Endothelial cell of umbilical vein (primary cell): ENCODE data around the gene DEFB124. TPM values are rescaled to one million over a fixed set of nuclear protein-coding genes. Genes with fewer than 3 reads are reported as not detected.

Experiments
- BruUV-seq: library from RNA; stranded (reverse); fragments of 400-500 nt; replicated peaks from 2 replicates; lab custom pipeline; 2021; lab: Mats Ljungman, UMichigan
- CTCF ChIA-PET: fragments of 300-600, 350-600 bp; sonication (Branson Sonifier 250); formaldehyde crosslinking; loops from one replicate; lab custom pipeline; 2021; ENCODE audit warnings: antibody characterized with exemption, inconsistent platforms; lab: Charles Lee
- POLR2A ChIA-PET: fragments of 300-600, 350-600 bp; sonication (Branson Sonifier 250); formaldehyde crosslinking; loops from one replicate; lab custom pipeline; 2021; ENCODE audit warnings: antibody characterized with exemption, inconsistent platforms; lab: Charles Lee
- DNase-seq: peaks from one replicate; pipeline ENCODE4 v3.0.0-alpha.2; 2011; ENCODE audit warnings: low read depth, low spot score
- FAIRE-seq: peaks from 2 replicates; lab custom pipeline; 2011; peaks lifted over from hg19 to GRCh38; lab: Jason Lieb, UNC
- H2AFZ ChIP-seq: 2 replicates; pipeline ENCODE4 v1.6.0; 2012; ENCODE audit warnings: low read depth, low read length, control low read depth, inconsistent platforms
- H3K27ac ChIP-seq: 2 replicates; pipeline ENCODE4 v1.5.1; 2011; ENCODE audit warnings: low read depth, mild to moderate bottlenecking, control low read depth, low read length, moderate library complexity; ENCODE audit not compliant: insufficient read depth
- H3K27me3 ChIP-seq, 2 experiments: 2 replicates each; pipeline versions ENCODE4 v1.6.0 to v1.6.1; 2011; ENCODE audit warnings: low read length in 2 of 2, mixed read lengths in 1 of 2; ENCODE audit not compliant: control insufficient read depth in 2 of 2, insufficient read depth in 2 of 2
- H3K36me3 ChIP-seq, 2 experiments: 2 replicates in 1 of 2; 3 replicates in 1 of 2; pipeline ENCODE4 v1.5.1; 2011; ENCODE audit warnings: low read length in 2 of 2, mild to moderate bottlenecking in 1 of 2, moderate library complexity in 1 of 2; ENCODE audit not compliant: control insufficient read depth in 2 of 2, insufficient read depth in 2 of 2; ENCODE audit errors: extremely low read depth in 1 of 2
- H3K4me1 ChIP-seq: 3 replicates; pipeline ENCODE4 v1.5.1; 2011; ENCODE audit warnings: mild to moderate bottlenecking, low read length; ENCODE audit not compliant: control insufficient read depth, insufficient read depth; ENCODE audit errors: extremely low read depth
- H3K4me2 ChIP-seq: 2 replicates; pipeline ENCODE4 v1.6.1; 2011; ENCODE audit warnings: low read length, control low read depth, mixed read lengths; ENCODE audit not compliant: insufficient read depth
- H3K4me3 ChIP-seq, 3 experiments: fragments of 200-600 bp in 1 of 3; sonication (generic), shearing (Covaris generic) in 1 of 3; replicated peaks in 1 of 3; 2 replicates each; pipeline ENCODE4 v1.5.1; 2011 to 2016; ENCODE audit warnings: control low read depth in 3 of 3, low read length in 3 of 3, mild to moderate bottlenecking in 2 of 3, inconsistent platforms in 1 of 3, low read depth in 1 of 3, moderate library complexity in 1 of 3; ENCODE audit not compliant: insufficient read depth in 1 of 3
- H3K79me2 ChIP-seq: 2 replicates; pipeline ENCODE4 v1.6.0; 2012; ENCODE audit warnings: low read length, inconsistent platforms; ENCODE audit not compliant: control insufficient read depth, insufficient read depth
- H3K9ac ChIP-seq: replicated peaks from 2 replicates; pipeline ENCODE3; 2011; ENCODE audit warnings: low read length, control low read depth; ENCODE audit not compliant: insufficient read depth; ENCODE audit errors: extremely low read depth
- H3K9me1 ChIP-seq: replicated peaks from 3 replicates; pipeline ENCODE4 v1.6.0; 2011; ENCODE audit warnings: mild to moderate bottlenecking, low read length; ENCODE audit not compliant: control insufficient read depth, insufficient read depth; ENCODE audit errors: extremely low read depth
- H3K9me3 ChIP-seq: replicated peaks from 2 replicates; pipeline ENCODE4 v1.5.1; 2012; ENCODE audit warnings: low read length, inconsistent platforms; ENCODE audit not compliant: control insufficient read depth, insufficient read depth
- H4K20me1 ChIP-seq: replicated peaks from 2 replicates; pipeline ENCODE3; 2011; ENCODE audit warnings: mild to moderate bottlenecking, low read length; ENCODE audit not compliant: control insufficient read depth, insufficient read depth; ENCODE audit errors: extremely low read depth
- EZH2 ChIP-seq: IDR thresholded peaks from 2 replicates; pipeline ENCODE4 v1.6.1; 2012; ENCODE audit warnings: borderline replicate concordance, low read depth, mild to moderate bottlenecking, moderate library complexity, low read length, inconsistent platforms; ENCODE audit not compliant: severe bottlenecking
- FOS ChIP-seq: IDR thresholded peaks from 2 replicates; pipeline ENCODE4 v1.6.1; 2011; ENCODE audit warnings: mild to moderate bottlenecking, low read length, moderate library complexity, borderline replicate concordance; ENCODE audit not compliant: insufficient read depth
- GATA2 ChIP-seq: IDR thresholded peaks from 2 replicates; pipeline ENCODE4 v1.7.0; 2011; ENCODE audit warnings: low read depth, mild to moderate bottlenecking, moderate library complexity, mixed read lengths, low read length; ENCODE audit not compliant: insufficient read length, insufficient read depth
- JUN ChIP-seq: IDR thresholded peaks from 2 replicates; pipeline ENCODE4 v1.6.1; 2011; ENCODE audit warnings: borderline replicate concordance, low read depth; ENCODE audit not compliant: insufficient read length, insufficient read depth
- MYC ChIP-seq: IDR thresholded peaks from one replicate; pipeline ENCODE4 v1.6.1; 2011; ENCODE audit warnings: mild to moderate bottlenecking, low read depth, low read length
- POLR2A ChIP-seq: IDR thresholded peaks from 2 replicates; pipeline ENCODE4 v1.6.1; 2012; ENCODE audit warnings: low read depth, mild to moderate bottlenecking, control low read depth, low read length
- POLR2AphosphoS5 ChIP-seq: IDR thresholded peaks from 2 replicates; pipeline ENCODE4 v1.6.1; 2012; ENCODE audit warnings: low read depth, mild to moderate bottlenecking, control low read depth, low read length, moderate library complexity; ENCODE audit not compliant: insufficient read depth
- dilution Hi-C: fragments of 300-500 bp; cut with MboI; formaldehyde crosslinking; loops from one replicate; pipeline ENCODE4 v1.15.0; 2019; ENCODE audit warnings: low sequenced_read_pairs; ENCODE audit not compliant: extremely low pct_ligation_motif_present
- intact Hi-C: fragments of 100-400 bp; cut with micrococcal nuclease; formaldehyde crosslinking; loops from one replicate; pipeline ENCODE4 v1.10.0; 2022
- polyA plus RNA-seq, 4 experiments: library from polyadenylated mRNA; depleted of rRNA in 3 of 4; stranded (reverse) in 3 of 4; unstranded in 1 of 4; fragments of >200 nt; gene quantifications; 2 replicates each; pipeline versions ENCODE4 v1.2.1 to v1.2.3, GENCODE V29; 2011 to 2012; ENCODE audit warnings: missing spikeins in 1 of 4
- total RNA-seq: library from RNA; stranded (reverse); gene quantifications from 2 replicates; pipeline ENCODE4 v1.2.3, GENCODE V29; 2021
- TF ChIP-seq, protein P1 (sequence below), 2 donors: IDR thresholded peaks; 1 replicate in 1 of 2; 2 replicates in 1 of 2; pipeline ENCODE4 v1.5.1; 2011; ENCODE audit warnings: low read length in 2 of 2, mild to moderate bottlenecking in 2 of 2, moderate library complexity in 2 of 2, control low read depth in 1 of 2, inconsistent platforms in 1 of 2, low read depth in 1 of 2; ENCODE audit not compliant: insufficient read depth in 1 of 2; ENCODE audit errors: extremely low read depth in 1 of 2
- TF ChIP-seq, protein P2 (sequence below): IDR thresholded peaks from 2 replicates; pipeline ENCODE4 v1.6.1; 2011; ENCODE audit not compliant: insufficient read depth, insufficient read length

The DEFB124 gene
- total and polyA plus RNA-seq, 2 donors (not counting 3 experiments of a cell fraction or from before 2014, with no cell fraction given): not detected

DNA sequence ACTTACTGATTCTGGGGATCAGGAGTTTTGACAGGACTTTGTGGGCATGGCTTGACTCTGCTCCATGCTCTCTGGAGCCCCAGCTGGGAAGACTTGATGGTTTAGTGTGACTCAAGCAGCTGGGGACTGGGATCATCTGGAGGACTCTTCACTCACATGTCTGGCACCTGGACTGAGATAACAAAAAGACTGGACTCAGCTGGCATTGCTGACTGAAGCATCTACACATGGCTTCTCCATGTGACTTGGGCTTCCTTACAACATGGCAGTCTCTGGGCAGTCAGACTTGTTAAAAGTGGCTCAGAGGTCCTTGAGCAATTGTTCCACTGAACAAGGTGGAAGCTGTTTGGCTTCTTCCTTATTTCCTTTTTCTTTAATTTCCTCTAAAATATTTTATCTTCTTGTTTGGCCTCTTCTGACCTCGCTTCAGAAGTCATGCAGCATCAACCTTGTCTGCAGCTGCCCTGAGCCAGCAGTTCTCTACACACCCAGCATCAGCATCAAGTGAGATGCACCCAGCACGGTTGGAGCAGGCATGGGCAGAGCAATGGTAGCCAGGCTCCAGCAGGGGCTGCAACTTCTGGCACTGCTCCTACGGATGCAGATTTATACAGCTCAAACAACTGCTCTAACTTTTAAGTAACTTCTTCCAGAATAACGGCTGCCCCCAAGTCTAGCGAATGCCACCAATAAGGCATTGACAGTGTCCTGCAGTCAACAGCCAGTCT is 33.8 kb upstream of the DEFB124 start:
- Histone ChIP-seq H3K4me1 (no peaks in the 10 kb centered on the region), H3K4me3 (no peak overlapping the region), H3K9me1 (no peaks in the 10 kb centered on the region), H2AFZ (no peak overlapping the region), H3K9ac (no peak overlapping the region), H3K79me2 (no peaks in the 10 kb centered on the region), H3K36me3 (no peaks in the 10 kb centered on the region), H3K27me3 (no peaks in the 10 kb centered on the region), H4K20me1 (no peaks in the 10 kb centered on the region), H3K27ac (no peak overlapping the region), H3K4me2 (no peak overlapping the region), H3K9me3 (no peaks in the 10 kb centered on the region)
- POLR2A ChIA-PET: no interaction called here
- dilution Hi-C loops (no loop called here), intact Hi-C loops (no loop called here)
- BruUV-seq: no TSS peak
- FAIRE-seq (no peak), DNase-seq (no peak)
- CTCF ChIA-PET: interaction anchor here (3.1 kb wide), 1 partner anchor 48 kb away, joined by 15 read pairs; no protein-coding TSS in a partner anchor
- TF ChIP-seq JUN: no peak
- TF ChIP-seq EZH2: no peak
- TF ChIP-seq, protein P1, sequence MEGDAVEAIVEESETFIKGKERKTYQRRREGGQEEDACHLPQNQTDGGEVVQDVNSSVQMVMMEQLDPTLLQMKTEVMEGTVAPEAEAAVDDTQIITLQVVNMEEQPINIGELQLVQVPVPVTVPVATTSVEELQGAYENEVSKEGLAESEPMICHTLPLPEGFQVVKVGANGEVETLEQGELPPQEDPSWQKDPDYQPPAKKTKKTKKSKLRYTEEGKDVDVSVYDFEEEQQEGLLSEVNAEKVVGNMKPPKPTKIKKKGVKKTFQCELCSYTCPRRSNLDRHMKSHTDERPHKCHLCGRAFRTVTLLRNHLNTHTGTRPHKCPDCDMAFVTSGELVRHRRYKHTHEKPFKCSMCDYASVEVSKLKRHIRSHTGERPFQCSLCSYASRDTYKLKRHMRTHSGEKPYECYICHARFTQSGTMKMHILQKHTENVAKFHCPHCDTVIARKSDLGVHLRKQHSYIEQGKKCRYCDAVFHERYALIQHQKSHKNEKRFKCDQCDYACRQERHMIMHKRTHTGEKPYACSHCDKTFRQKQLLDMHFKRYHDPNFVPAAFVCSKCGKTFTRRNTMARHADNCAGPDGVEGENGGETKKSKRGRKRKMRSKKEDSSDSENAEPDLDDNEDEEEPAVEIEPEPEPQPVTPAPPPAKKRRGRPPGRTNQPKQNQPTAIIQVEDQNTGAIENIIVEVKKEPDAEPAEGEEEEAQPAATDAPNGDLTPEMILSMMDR (IDR thresholded peaks at IDR 0.05; ENCODE audit: extremely low read depth in 1 of 2, insufficient read depth in 1 of 2, low read depth in 1 of 2, low read length in 2 of 2): no peak
- no peak for TF ChIP-seq MYC
- no peak for TF ChIP-seq FOS
- no peak for TF ChIP-seq POLR2A
- TF ChIP-seq GATA2: no peak
- TF ChIP-seq, protein P2, sequence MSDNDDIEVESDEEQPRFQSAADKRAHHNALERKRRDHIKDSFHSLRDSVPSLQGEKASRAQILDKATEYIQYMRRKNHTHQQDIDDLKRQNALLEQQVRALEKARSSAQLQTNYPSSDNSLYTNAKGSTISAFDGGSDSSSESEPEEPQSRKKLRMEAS: no peak
- no peak for TF ChIP-seq POLR2AphosphoS5
